Esophagus squamous epithelium (tissue), 4 donors: Measurements from ENCODE around the gene ZNF343.

Experiments used
- CTCF ChIP-seq, 6 experiments: fragments of 450-650 bp in 4 of 6; fragments of 200-600 bp in 2 of 6; sonication (generic) in 2 of 6; IDR thresholded peaks; one replicate each; pipeline ENCODE4 v1.5.1; 2016 to 2019; ENCODE audit warnings: antibody characterized with exemption in 6 of 6, mild to moderate bottlenecking in 4 of 6, moderate library complexity in 4 of 6
- POLR2A ChIP-seq, 4 donors: fragments of 450-650 bp; IDR thresholded peaks; one replicate each; pipeline ENCODE4 v1.6.1; 2017; ENCODE audit warnings: antibody characterized with exemption in 4 of 4, mild to moderate bottlenecking in 4 of 4, moderate library complexity in 3 of 4

- no peak for TF ChIP-seq CTCF (IDR thresholded peaks at IDR 0.05)
- TF ChIP-seq POLR2A (IDR thresholded peaks at IDR 0.05): no peak
Measured at GRCh38 chr20:2509468-2509781, 710 bp upstream of the ZNF343 start.
